K562 (cell line): Measurements from ENCODE around the gene RPL27A. TPM values are rescaled to one million over a fixed set of nuclear protein-coding genes. Genes with fewer than 3 reads are reported as not detected.

Experiments
- CBX1 ChIP-seq: sonication (generic); IDR thresholded peaks from 2 replicates; pipeline ENCODE4 v1.6.1; 2016; ENCODE audit warnings: antibody characterized with exemption, low read depth, mild to moderate bottlenecking
- CCNT2 ChIP-seq: IDR thresholded peaks from 2 replicates; pipeline ENCODE4 v1.6.1; 2011; ENCODE audit warnings: borderline replicate concordance, low read depth, mild to moderate bottlenecking, moderate library complexity, mixed read lengths, low read length; ENCODE audit not compliant: insufficient read length; ENCODE audit errors: extremely low read depth
- CHAMP1 ChIP-seq: fragments of 450-650 bp; IDR thresholded peaks from 2 replicates; pipeline ENCODE4 v1.6.1; 2016; ENCODE audit warnings: mild to moderate bottlenecking
- CHD1 ChIP-seq: fragments of 200-600 bp; sonication (generic); IDR thresholded peaks from one replicate; pipeline ENCODE4 v1.6.1; 2012; ENCODE audit warnings: mild to moderate bottlenecking, moderate library complexity, low read length, inconsistent platforms
- FOXK2 ChIP-seq, 2 experiments: fragments of 450-650 bp; IDR thresholded peaks in 1 of 2; conservative IDR thresholded peaks in 1 of 2; 2 replicates each; pipeline ENCODE4 v1.6.1; 2016; ENCODE audit warnings: low read depth in 2 of 2, mild to moderate bottlenecking in 1 of 2
- GABPB1 ChIP-seq: sonication (generic); formaldehyde crosslinking; IDR thresholded peaks from 2 replicates; pipeline ENCODE4 v1.8.0; 2022; ENCODE audit warnings: mild to moderate bottlenecking, missing genetic modification reagents
- MLLT1 ChIP-seq, 2 experiments: fragments of 450-650 bp; IDR thresholded peaks; 2 replicates each; pipeline ENCODE4 v1.6.1; 2016
- MYNN ChIP-seq, 2 experiments: sonication (generic); formaldehyde crosslinking in 1 of 2; IDR thresholded peaks; 2 replicates each; pipeline versions ENCODE4 v1.5.0 to v1.6.1; 2016 to 2020; ENCODE audit warnings: antibody characterized with exemption in 1 of 2, missing genetic modification reagents in 1 of 2
- NEUROD1 ChIP-seq: fragments of 150-350 bp; IDR thresholded peaks from 2 replicates; pipeline ENCODE4 v1.6.1; 2014; ENCODE audit warnings: borderline replicate concordance, low read length, low read depth; ENCODE audit not compliant: partially characterized antibody
- NR2C1 ChIP-seq, 2 experiments: fragments of 450-650 bp; IDR thresholded peaks; 2 replicates each; pipeline ENCODE4 v1.6.1; 2017; ENCODE audit warnings: mild to moderate bottlenecking in 2 of 2, antibody characterized with exemption in 1 of 2, inconsistent platforms in 1 of 2, missing compliant biosample characterization in 1 of 2, missing genetic modification characterization in 1 of 2
- RB1 ChIP-seq: fragments of 450-650 bp; IDR thresholded peaks from 2 replicates; pipeline ENCODE4 v1.6.1; 2017; ENCODE audit warnings: low read depth, mild to moderate bottlenecking
- TAF9B ChIP-seq: fragments of 450-650 bp; IDR thresholded peaks from 2 replicates; pipeline ENCODE4 v1.6.1; 2018; ENCODE audit warnings: mild to moderate bottlenecking; ENCODE audit not compliant: partially characterized antibody
- VEZF1 ChIP-seq: fragments of 200-800 bp; sonication (Bioruptor generic); IDR thresholded peaks from 2 replicates; pipeline ENCODE4 v1.6.1; 2017; ENCODE audit warnings: missing genetic modification characterization, missing compliant biosample characterization
- ZEB2 ChIP-seq: fragments of 450-650 bp; IDR thresholded peaks from 2 replicates; pipeline ENCODE4 v1.6.1; 2016
- ZNF431 ChIP-seq: sonication (generic); formaldehyde crosslinking; IDR thresholded peaks from 2 replicates; pipeline ENCODE4 v1.8.0; 2022; ENCODE audit warnings: mild to moderate bottlenecking, missing genetic modification reagents
- polyA plus RNA-seq, 8 experiments: library from polyadenylated mRNA; depleted of rRNA in 4 of 8; stranded (reverse) in 5 of 8; unstranded in 3 of 8; fragments of >200 nt; fragmentation: Nextera tagmentation in 2 of 8; fragmentation: Illumina TruSeq in 1 of 8; extraction: Ambion mirVana in 2 of 8; extraction: Trizol in 1 of 8; gene quantifications; 2 replicates each; pipeline versions ENCODE4 v1.2.1 to v1.2.3, GENCODE V29; 2011 to 2014; ENCODE audit warnings: inconsistent platforms in 1 of 8, missing spikeins in 1 of 8
- total RNA-seq, 7 experiments: library from RNA; depleted of rRNA in 6 of 7; stranded (reverse); fragments of >200 nt in 6 of 7; fragmentation: Illumina TruSeq in 2 of 7; extraction: Trizol in 2 of 7; gene quantifications; 2 replicates each; pipeline versions ENCODE4 v1.2.1 to v1.2.3, GENCODE V29; 2011 to 2021; ENCODE audit warnings: low replicate concordance in 1 of 7

The RPL27A gene
- total and polyA plus RNA-seq, 9 of the 15 experiments (the other 6 are each of a cell fraction or from before 2014, with no cell fraction given): 790 to 4,241 (median 2,267) TPM

GRCh38 chr11:8688414-8689362 is 6.1 kb downstream of the RPL27A start (continued):
- TF ChIP-seq GABPB1 (CRISPR knock-in tag) (peak; percentile 98), NEUROD1 (peak; percentile 44), CHD1 (peak; percentile 75), FOXK2 (conservative IDR thresholded peaks at IDR 0.05 in 1 of 2, IDR thresholded peaks at IDR 0.05 in 1 of 2; ENCODE audit: low read depth in 2 of 2) (peak in 1 of 2 experiments; percentile 82; a peak in 2 of 4 replicates), NR2C1 (IDR thresholded peaks at IDR 0.05) (peak; percentile 98), NR2C1 (tag; IDR thresholded peaks at IDR 0.05) (peak; percentile 99), MYNN (IDR thresholded peaks at IDR 0.05) (peak; percentile 91), MYNN (CRISPR knock-in tag; IDR thresholded peaks at IDR 0.05) (no peak), VEZF1 (CRISPR knock-in tag) (peak; percentile 73), CCNT2 (peak; percentile 93), TAF9B (peak; percentile 35), MLLT1 (IDR thresholded peaks at IDR 0.05) (peak; percentile 54 to 62; a peak in 2 of 4 replicates), ZNF431 (CRISPR knock-in tag) (peak; percentile 82), CBX1 (peak; percentile 59), ZEB2 (peak; percentile 88; the same call in 1 of the 2 replicates), CHAMP1 (no peak), RB1 (peak; percentile 69; the same call in 1 of the 2 replicates)
